Smooth muscle cell (in vitro differentiated cells): ENCODE results near the gene ZNF862. TPM values are rescaled to one million over a fixed set of nuclear protein-coding genes. Genes with fewer than 3 reads are reported as not detected.

Source experiments
- DNase-seq: peaks from one replicate; lab custom pipeline; 2025; ENCODE audit not compliant: unreplicated experiment; lab: John Stamatoyannopoulos, UW
- H2AFZ ChIP-seq: fragments of 200-600 bp; sonication (generic); 2 replicates; pipeline ENCODE4 v1.6.0; 2016; ENCODE audit warnings: antibody characterized with exemption, low read depth, mild to moderate bottlenecking
- H3F3A ChIP-seq: fragments of 200-600 bp; sonication (generic); 2 replicates; pipeline ENCODE4 v1.6.0; 2017; ENCODE audit warnings: antibody characterized with exemption, low read depth
- H3K27ac ChIP-seq: fragments of 200-600 bp; sonication (generic); 2 replicates; pipeline ENCODE4 v1.5.1; 2016; ENCODE audit warnings: low read depth, mild to moderate bottlenecking
- H3K27me3 ChIP-seq: fragments of 200-600 bp; sonication (generic); 2 replicates; pipeline ENCODE4 v1.6.1; 2016; ENCODE audit warnings: low read depth, mild to moderate bottlenecking
- H3K36me3 ChIP-seq: fragments of 200-600 bp; sonication (generic); 2 replicates; pipeline ENCODE4 v1.5.1; 2016; ENCODE audit warnings: low read depth
- H3K4me1 ChIP-seq: fragments of 200-600 bp; sonication (generic); 2 replicates; pipeline ENCODE4 v1.5.1; 2016; ENCODE audit warnings: low read depth
- H3K4me2 ChIP-seq: fragments of 200-600 bp; sonication (generic); 2 replicates; pipeline ENCODE4 v1.6.0; 2016; ENCODE audit warnings: mild to moderate bottlenecking
- H3K4me3 ChIP-seq: fragments of 200-600 bp; sonication (generic); 2 replicates; pipeline ENCODE4 v1.5.1; 2016; ENCODE audit warnings: mild to moderate bottlenecking
- H3K79me2 ChIP-seq: fragments of 200-600 bp; sonication (generic); 2 replicates; pipeline ENCODE4 v1.6.0; 2016; ENCODE audit warnings: low read depth, mild to moderate bottlenecking
- H3K9ac ChIP-seq: fragments of 200-600 bp; sonication (generic); 2 replicates; pipeline ENCODE4 v1.6.0; 2016; ENCODE audit warnings: low read depth
- H3K9me3 ChIP-seq: fragments of 200-600 bp; sonication (generic); replicated peaks from 2 replicates; pipeline ENCODE4 v1.5.1; 2016; ENCODE audit warnings: low read depth
- H4K20me1 ChIP-seq: fragments of 200-600 bp; sonication (generic); 2 replicates; pipeline ENCODE4 v1.6.0; 2016; ENCODE audit warnings: low read depth
- WGBS: methylation state at CpG from one replicate; pipeline ENCODE4 v1.1.7; 2016; ENCODE audit warnings: low lambda C conversion rate; 5-methylcytosine and 5-hydroxymethylcytosine counted together
- polyA plus RNA-seq: library from polyadenylated mRNA; unstranded; fragments of >200 nt; fragmentation: Nextera tagmentation; extraction: Ambion mirVana; gene quantifications from 2 replicates; pipeline ENCODE4 v1.2.1, GENCODE V29; 2016
- total RNA-seq: library from RNA; depleted of rRNA; stranded (reverse); fragments of >200 nt; gene quantifications from 2 replicates; pipeline ENCODE4 v1.2.3, GENCODE V29; 2014
- TF ChIP-seq, protein P1 (sequence below): fragments of 200-600 bp; sonication (generic); IDR thresholded peaks from 2 replicates; pipeline ENCODE4 v1.5.1; 2017; ENCODE audit warnings: borderline replicate concordance, mild to moderate bottlenecking, antibody characterized with exemption; ENCODE audit not compliant: insufficient read depth, poor library complexity, severe bottlenecking

Gene ZNF862
- total and polyA plus RNA-seq, 2 experiments from 2014 or later: 5.4 to 10.2 TPM

DNA sequence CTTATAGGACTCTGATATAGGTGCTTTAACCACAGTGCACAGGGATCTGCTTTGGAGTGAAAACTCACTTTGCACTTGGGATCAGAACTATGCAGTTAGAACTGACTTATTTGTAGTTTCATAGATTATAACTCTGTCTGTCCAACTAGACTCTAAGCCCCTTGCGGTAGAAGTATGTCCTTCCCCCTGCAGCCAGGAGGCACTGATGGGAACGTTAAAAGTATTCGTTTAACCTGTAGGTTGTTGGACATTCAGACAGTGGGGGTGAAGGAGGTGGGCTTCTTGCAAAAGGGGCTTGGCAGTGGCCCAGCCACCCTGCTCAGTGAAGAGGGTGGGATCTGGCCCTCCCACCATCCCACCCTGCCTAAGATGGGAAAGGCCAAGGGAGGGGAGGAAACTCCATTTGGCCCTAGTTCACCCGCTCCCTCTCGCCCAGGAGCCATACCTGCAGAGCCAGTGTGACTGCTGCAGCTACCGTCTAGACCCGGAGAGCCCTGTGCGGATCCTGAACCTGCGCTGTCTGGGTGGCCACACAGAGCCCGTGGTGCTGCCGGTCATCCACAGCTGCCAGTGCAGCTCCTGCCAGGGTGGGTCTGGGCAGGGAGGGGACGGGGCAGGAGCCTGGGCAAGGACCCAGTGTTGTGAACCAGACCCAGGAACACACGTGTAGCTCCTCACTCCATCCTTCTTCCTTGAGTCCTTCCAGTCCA lies 5.7 kb upstream of the ZNF862 start:
- Histone ChIP-seq H3K27ac (no peak overlapping the region), H3K9me3 (no peaks in the 10 kb centered on the region), H3K4me3 (no peak overlapping the region), H3K36me3 (no peaks in the 10 kb centered on the region), H3K9ac (no peak overlapping the region), H3K27me3 (no peaks in the 10 kb centered on the region), H3K4me1 (no peaks in the 10 kb centered on the region), H3F3A (no peaks in the 10 kb centered on the region), H4K20me1 (no peaks in the 10 kb centered on the region), H2AFZ (no peak overlapping the region), H3K79me2 (no peaks in the 10 kb centered on the region), H3K4me2 (no peak overlapping the region)
- TF ChIP-seq, protein P1, sequence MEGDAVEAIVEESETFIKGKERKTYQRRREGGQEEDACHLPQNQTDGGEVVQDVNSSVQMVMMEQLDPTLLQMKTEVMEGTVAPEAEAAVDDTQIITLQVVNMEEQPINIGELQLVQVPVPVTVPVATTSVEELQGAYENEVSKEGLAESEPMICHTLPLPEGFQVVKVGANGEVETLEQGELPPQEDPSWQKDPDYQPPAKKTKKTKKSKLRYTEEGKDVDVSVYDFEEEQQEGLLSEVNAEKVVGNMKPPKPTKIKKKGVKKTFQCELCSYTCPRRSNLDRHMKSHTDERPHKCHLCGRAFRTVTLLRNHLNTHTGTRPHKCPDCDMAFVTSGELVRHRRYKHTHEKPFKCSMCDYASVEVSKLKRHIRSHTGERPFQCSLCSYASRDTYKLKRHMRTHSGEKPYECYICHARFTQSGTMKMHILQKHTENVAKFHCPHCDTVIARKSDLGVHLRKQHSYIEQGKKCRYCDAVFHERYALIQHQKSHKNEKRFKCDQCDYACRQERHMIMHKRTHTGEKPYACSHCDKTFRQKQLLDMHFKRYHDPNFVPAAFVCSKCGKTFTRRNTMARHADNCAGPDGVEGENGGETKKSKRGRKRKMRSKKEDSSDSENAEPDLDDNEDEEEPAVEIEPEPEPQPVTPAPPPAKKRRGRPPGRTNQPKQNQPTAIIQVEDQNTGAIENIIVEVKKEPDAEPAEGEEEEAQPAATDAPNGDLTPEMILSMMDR: no peak
- no peak for DNase-seq
- WGBS: 76% methylated on average over 13 of the region's 13 CpGs

DNA sequence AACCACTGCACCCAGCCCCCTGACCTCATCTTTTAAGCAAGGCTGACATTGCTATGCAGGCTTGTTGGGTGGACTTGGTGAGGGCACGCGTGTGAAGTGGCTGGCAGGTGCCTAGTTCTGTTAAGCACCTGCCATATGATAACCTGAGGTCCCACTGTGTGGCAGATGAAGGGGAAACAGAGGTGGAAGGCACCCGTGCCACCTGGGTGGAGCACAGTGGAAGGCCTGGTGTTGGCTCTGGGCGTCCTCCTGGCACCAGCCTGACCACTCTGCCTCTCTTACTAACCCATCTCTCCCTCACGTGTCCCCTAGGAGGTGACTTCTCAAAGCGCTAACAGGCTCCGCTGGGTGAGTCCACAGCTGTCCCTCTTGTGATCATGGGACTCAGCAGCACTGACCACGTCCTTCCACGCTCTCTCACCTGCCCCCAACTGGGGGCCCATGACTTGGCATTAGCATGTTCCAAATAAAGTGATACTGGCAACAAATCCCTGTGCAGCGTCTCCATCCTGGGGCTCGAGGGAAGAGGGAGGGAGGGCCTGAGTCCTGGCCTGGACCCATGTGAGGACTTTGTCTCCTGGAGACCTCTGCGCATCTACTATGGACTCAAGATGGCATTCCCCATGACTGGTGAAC lies 4.6 kb upstream of the ZNF862 start:
- no peaks in the 10 kb centered on the region for H3K9me3 ChIP-seq
- H3K27me3 ChIP-seq: no peaks in the 10 kb centered on the region
- no peaks in the 10 kb centered on the region for H3K79me2 ChIP-seq
- DNase-seq: no peak
- no peak overlapping the region for H3K4me2 ChIP-seq
- TF ChIP-seq, protein P1: no peak
- no peak overlapping the region for H3K4me3 ChIP-seq
- H3F3A ChIP-seq: no peaks in the 10 kb centered on the region
- no peaks in the 10 kb centered on the region for H4K20me1 ChIP-seq
- H3K27ac ChIP-seq: no peak overlapping the region
- H3K9ac ChIP-seq: no peak overlapping the region
- no peaks in the 10 kb centered on the region for H3K36me3 ChIP-seq
- no peak overlapping the region for H2AFZ ChIP-seq
- 80% methylated on average over 12 of the region's 12 CpGs for WGBS
- no peaks in the 10 kb centered on the region for H3K4me1 ChIP-seq

DNA sequence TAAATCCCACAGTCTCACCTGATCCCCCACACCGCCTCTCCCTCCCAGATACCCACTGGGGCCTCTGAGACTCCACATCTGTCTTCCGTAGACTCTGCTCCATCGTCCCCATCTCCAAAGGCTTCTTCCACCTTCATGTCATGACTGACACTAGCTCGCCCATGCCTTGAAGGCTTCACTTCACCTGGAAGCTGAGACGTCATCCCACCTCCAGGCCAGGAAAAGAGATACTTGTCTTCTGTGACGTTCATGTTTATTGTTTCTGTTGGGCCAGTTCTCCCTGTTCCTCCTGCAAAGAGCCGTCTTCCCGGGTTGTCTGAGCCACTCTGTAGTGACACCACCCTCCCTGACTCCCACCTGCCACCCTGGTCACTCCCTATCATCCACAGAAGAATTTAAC lies 3.6 kb upstream of the ZNF862 start:
- Histone ChIP-seq H3K27me3 (no peaks in the 10 kb centered on the region), H3K4me1 (peaks cover 8% of the 10 kb centered on the region), H3F3A (no peaks in the 10 kb centered on the region), H4K20me1 (peaks cover 6% of the 10 kb centered on the region), H3K79me2 (peaks cover 8% of the 10 kb centered on the region), H3K9me3 (no peaks in the 10 kb centered on the region), H3K4me3 (no peak overlapping the region), H3K36me3 (no peaks in the 10 kb centered on the region), H2AFZ (no peak overlapping the region), H3K9ac (no peak overlapping the region), H3K4me2 (no peak overlapping the region), H3K27ac (no peak overlapping the region)
- DNase-seq: no peak
- 85% methylated on average over 8 of the region's 8 CpGs for WGBS
- TF ChIP-seq, protein P1: no peak
